Right forelimb (tissue), 1 donor: ENCODE measurements around the gene TMEM18.

ENCODE experiments used
- DNase-seq: peaks from one replicate; pipeline ENCODE4 v3.0.0-alpha.2; 2018

TMEM18 gene

GRCh38 chr2:633371-633770, 43.8 kb downstream of the TMEM18 start:
- no peak for DNase-seq

GRCh38 chr2:632471-632870, 44.7 kb downstream of the TMEM18 start:
- no peak for DNase-seq

- DNase-seq: no peak
These were observed 45.5 kb downstream of the TMEM18 start for GRCh38 chr2:631741-632140.

- DNase-seq: no peak
These were observed 46.5 kb downstream of the TMEM18 start for GRCh38 chr2:630451-631320.

GRCh38 chr2:629961-630360, 47.2 kb downstream of the TMEM18 start:
- DNase-seq: no peak

- no peak for DNase-seq
These were observed 48.6 kb downstream of the TMEM18 start for GRCh38 chr2:628651-629050.

- no peak for DNase-seq
These were observed 49.2 kb downstream of the TMEM18 start for GRCh38 chr2:627926-628560.

- no peak for DNase-seq
These were observed 49.9 kb downstream of the TMEM18 start for GRCh38 chr2:627340-627709.

GRCh38 chr2:626491-627339, 50.5 kb downstream of the TMEM18 start:
- no peak for DNase-seq

- DNase-seq: no peak
These were observed 51.5 kb downstream of the TMEM18 start for GRCh38 chr2:625415-626333.

GRCh38 chr2:624551-625347, 52.5 kb downstream of the TMEM18 start:
- DNase-seq: no peak

- DNase-seq: no peak
These were observed 53.1 kb downstream of the TMEM18 start for GRCh38 chr2:624096-624495.

- DNase-seq: no peak
These were observed 53.9 kb downstream of the TMEM18 start for GRCh38 chr2:623130-623922.

- no peak for DNase-seq
These were observed 54.8 kb downstream of the TMEM18 start for GRCh38 chr2:622357-622756.

GRCh38 chr2:621303-622099, 55.7 kb downstream of the TMEM18 start:
- no peak for DNase-seq

GRCh38 chr2:620471-621302, 56.5 kb downstream of the TMEM18 start:
- DNase-seq: no peak

- no peak for DNase-seq
These were observed 57.2 kb downstream of the TMEM18 start for GRCh38 chr2:620004-620403.

GRCh38 chr2:618422-618990, 58.7 kb downstream of the TMEM18 start:
- no peak for DNase-seq

GRCh38 chr2:618005-618404, 59.2 kb downstream of the TMEM18 start:
- DNase-seq: no peak
